Gastroesophageal sphincter (tissue), 4 donors: ENCODE results near the gene MAP4K2. TPM values are rescaled to one million over a fixed set of nuclear protein-coding genes. Genes with fewer than 3 reads are reported as not detected.

Experiments used
- ATAC-seq: fragments of 150-250 bp; one replicate; pipeline ENCODE4 v1.9.1; 2016; ENCODE audit warnings: mild to moderate bottlenecking, moderate library complexity
- H3K27ac ChIP-seq, 4 donors: fragments of 200-600 bp; sonication (generic) in 3 of 4; 1 replicate in 3 of 4; 2 replicates in 1 of 4; pipeline ENCODE4 v1.5.1; 2016 to 2019
- H3K27me3 ChIP-seq: fragments of 200-600 bp; sonication (generic); one replicate; pipeline ENCODE4 v1.5.1; 2019
- H3K36me3 ChIP-seq, 2 donors: fragments of 200-600 bp; sonication (generic); one replicate each; pipeline ENCODE4 v1.5.1; 2019; ENCODE audit warnings: control low read depth in 1 of 2
- H3K4me1 ChIP-seq, 3 donors: fragments of 200-600 bp; sonication (generic); 1 replicate in 2 of 3; 2 replicates in 1 of 3; pipeline ENCODE4 v1.5.1; 2016 to 2019; ENCODE audit warnings: control low read depth in 2 of 3
- H3K4me3 ChIP-seq, 2 donors: fragments of 200-600 bp; sonication (generic); one replicate each; pipeline ENCODE4 v1.5.1; 2019; ENCODE audit warnings: mild to moderate bottlenecking in 1 of 2, moderate library complexity in 1 of 2
- H3K9me3 ChIP-seq, 3 donors: fragments of 200-600 bp; sonication (generic); one replicate each; pipeline ENCODE4 v1.5.1; 2017 to 2019; ENCODE audit warnings: control low read depth in 2 of 3
- EP300 ChIP-seq: sonication (generic); formaldehyde crosslinking; IDR thresholded peaks from one replicate; pipeline ENCODE4 v1.6.1; 2017; ENCODE audit warnings: antibody characterized with exemption, mild to moderate bottlenecking
- POLR2A ChIP-seq, 2 donors: fragments of 450-650 bp; IDR thresholded peaks; one replicate each; pipeline ENCODE4 v1.6.1; 2017; ENCODE audit warnings: antibody characterized with exemption in 2 of 2, mild to moderate bottlenecking in 2 of 2, moderate library complexity in 1 of 2
- POLR2AphosphoS5 ChIP-seq: sonication (generic); formaldehyde crosslinking; IDR thresholded peaks from one replicate; pipeline ENCODE4 v1.6.1; 2017; ENCODE audit warnings: antibody characterized with exemption
- WGBS, 2 donors: methylation state at CpG; one replicate each; pipeline ENCODE4 v1.1.5; 2018; ENCODE audit warnings: low coverage in 1 of 2; 5-methylcytosine and 5-hydroxymethylcytosine counted together
- total RNA-seq, 4 donors: library from RNA; depleted of rRNA; stranded (reverse); fragments of >200 nt; gene quantifications; one replicate each; pipeline ENCODE4 v1.1.0, GENCODE V29; 2016
- TF ChIP-seq, protein P1 (sequence below), 4 experiments: fragments of 200-600 bp in 2 of 4; fragments of 450-650 bp in 2 of 4; sonication (generic) in 1 of 4; IDR thresholded peaks; one replicate each; pipeline ENCODE4 v1.5.1; 2017 to 2019; ENCODE audit warnings: antibody characterized with exemption in 4 of 4, mild to moderate bottlenecking in 2 of 4, moderate library complexity in 2 of 4

The MAP4K2 gene
- total RNA-seq, 4 donors from 2014 or later, result 17.6 to 24.0 (median 19.6) TPM

DNA sequence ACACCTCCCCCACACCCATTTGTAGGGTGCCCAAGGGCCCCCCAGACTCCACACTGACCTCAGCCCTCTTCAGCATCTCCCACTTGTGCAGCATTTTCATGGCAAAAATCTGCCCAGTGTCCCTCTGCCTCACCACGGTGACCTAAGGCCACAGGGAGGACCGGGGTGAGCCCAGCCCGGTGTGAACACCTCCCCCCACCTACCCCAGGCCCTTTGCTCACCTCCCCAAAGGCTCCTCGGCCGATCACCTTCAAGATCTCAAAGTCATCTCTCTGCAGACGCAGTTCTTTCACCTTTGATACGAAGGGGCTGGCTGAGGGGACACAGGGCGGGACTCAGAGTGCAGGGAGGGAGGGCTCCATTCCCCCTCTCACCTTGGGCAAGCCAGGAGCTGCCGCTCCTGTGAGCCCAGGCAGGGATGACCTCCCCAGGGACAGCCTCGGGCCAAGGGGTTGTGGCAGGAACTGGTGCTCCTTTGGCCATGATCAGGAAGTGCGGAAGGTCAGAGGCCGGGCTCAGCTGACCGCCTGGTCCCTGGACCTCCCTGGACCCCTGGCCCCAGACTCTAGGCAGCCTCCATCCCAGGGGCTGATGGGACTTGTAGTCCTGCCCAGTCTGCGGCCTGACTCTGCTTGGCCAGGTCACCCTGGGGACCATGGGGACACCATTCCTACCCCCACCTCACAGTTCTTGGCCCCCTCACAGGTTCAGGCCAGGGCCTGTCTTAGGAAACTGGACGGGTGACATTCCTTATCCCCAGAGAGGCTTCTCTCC lies 38.8 kb upstream of the MAP4K2 start:
- Histone ChIP-seq H3K9me3 (no peaks in the 10 kb centered on the region), H3K27me3 (peaks cover 6% of the 10 kb centered on the region), H3K4me3 (no peak overlapping the region), H3K4me1 (peaks cover 0 to 13% (median 0%) of the 10 kb centered on the region in 3 donors), H3K27ac (no peak overlapping the region), H3K36me3 (no peaks in the 10 kb centered on the region)
- 87 to 88% methylated on average over 3 to 6 of the region's 15 CpGs for WGBS, 2 donors
- no peak for ATAC-seq
- TF ChIP-seq, protein P1, sequence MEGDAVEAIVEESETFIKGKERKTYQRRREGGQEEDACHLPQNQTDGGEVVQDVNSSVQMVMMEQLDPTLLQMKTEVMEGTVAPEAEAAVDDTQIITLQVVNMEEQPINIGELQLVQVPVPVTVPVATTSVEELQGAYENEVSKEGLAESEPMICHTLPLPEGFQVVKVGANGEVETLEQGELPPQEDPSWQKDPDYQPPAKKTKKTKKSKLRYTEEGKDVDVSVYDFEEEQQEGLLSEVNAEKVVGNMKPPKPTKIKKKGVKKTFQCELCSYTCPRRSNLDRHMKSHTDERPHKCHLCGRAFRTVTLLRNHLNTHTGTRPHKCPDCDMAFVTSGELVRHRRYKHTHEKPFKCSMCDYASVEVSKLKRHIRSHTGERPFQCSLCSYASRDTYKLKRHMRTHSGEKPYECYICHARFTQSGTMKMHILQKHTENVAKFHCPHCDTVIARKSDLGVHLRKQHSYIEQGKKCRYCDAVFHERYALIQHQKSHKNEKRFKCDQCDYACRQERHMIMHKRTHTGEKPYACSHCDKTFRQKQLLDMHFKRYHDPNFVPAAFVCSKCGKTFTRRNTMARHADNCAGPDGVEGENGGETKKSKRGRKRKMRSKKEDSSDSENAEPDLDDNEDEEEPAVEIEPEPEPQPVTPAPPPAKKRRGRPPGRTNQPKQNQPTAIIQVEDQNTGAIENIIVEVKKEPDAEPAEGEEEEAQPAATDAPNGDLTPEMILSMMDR (IDR thresholded peaks at IDR 0.05), result no peak
- TF ChIP-seq EP300, result no peak
- no peak for TF ChIP-seq POLR2A (IDR thresholded peaks at IDR 0.05)
- no peak for TF ChIP-seq POLR2AphosphoS5

DNA sequence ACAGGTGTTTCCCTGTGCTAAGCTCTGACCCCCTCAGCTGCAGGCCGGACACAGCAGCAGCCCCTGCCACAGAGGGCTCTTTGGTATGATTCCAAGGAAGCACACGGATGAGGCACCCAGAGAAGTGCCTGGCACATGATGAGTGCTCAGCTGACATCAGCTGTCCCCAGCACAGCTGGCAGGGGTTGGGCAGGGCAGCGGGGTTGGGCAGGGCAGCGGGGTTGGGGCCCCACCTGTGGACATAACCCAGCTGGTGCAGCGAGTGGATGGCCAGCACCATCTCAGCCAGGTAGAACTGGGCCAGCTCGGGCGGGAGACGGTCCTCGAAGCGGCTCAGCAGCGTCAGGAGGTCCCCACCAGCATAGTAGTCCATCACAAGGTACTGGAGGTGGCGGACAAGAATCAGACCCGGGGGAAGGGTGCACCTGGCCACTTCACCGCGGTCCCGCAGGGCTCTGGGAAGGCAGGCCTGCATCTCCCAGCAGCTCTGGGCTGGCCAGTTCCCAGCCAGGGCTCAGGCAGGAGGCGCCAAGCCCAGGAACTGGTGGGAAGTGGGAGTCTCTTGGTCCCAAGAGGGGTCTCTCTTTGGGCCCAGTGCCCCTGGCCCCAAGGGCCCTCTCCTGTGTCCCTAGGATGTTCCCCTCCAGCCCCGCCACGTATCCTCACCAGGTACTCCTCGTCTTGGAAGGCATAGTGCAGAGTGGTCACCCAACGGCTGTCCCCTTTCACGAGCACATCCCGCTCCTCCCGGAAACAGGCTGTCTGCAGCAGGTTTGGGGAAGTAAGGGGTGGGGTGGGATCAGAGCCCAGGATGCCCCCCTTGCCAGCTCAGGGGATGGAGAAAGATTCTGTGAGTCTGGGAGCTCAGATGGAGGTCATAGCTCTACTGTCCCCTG lies 37.1 kb upstream of the MAP4K2 start:
- Histone ChIP-seq H3K4me1 (peaks cover 0 to 12% (median 0%) of the 10 kb centered on the region in 3 donors), H3K9me3 (no peaks in the 10 kb centered on the region), H3K27ac (no peak overlapping the region), H3K36me3 (no peaks in the 10 kb centered on the region), H3K4me3 (no peak overlapping the region), H3K27me3 (peaks cover 6% of the 10 kb centered on the region)
- WGBS, 2 donors, result 75 to 83% methylated on average over 4 to 8 of the region's 24 CpGs
- TF ChIP-seq POLR2A (IDR thresholded peaks at IDR 0.05) (no peak), EP300 (no peak), POLR2AphosphoS5 (no peak)
- TF ChIP-seq, protein P1 (IDR thresholded peaks at IDR 0.05), result no peak
- no peak for ATAC-seq

DNA sequence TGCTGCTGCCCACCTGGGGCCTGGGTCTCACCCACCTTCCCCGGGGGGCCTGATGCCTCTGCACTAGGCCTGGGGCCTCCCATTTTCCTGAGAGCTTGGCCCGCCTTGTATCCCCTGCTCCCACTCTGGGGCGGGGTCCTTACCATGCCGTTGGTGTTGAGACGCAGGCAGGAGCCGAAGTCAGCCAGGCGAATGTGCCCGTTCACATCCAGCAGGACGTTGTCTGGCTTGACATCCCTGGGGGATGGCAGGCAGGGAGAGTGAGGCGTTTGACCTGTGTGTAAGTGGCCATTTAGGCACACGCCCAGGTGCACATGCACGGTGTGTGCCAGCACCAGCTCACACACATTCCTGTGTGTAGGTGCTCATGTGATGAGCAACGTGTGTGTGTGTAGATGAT lies 36.3 kb upstream of the MAP4K2 start:
- WGBS, 2 donors, result 57% methylated on average over 1 of the region's 13 CpGs; no CpG with 5 or more reads in 1 of the 2 donors
- H3K27ac ChIP-seq, result no peak overlapping the region
- no peak for ATAC-seq

DNA sequence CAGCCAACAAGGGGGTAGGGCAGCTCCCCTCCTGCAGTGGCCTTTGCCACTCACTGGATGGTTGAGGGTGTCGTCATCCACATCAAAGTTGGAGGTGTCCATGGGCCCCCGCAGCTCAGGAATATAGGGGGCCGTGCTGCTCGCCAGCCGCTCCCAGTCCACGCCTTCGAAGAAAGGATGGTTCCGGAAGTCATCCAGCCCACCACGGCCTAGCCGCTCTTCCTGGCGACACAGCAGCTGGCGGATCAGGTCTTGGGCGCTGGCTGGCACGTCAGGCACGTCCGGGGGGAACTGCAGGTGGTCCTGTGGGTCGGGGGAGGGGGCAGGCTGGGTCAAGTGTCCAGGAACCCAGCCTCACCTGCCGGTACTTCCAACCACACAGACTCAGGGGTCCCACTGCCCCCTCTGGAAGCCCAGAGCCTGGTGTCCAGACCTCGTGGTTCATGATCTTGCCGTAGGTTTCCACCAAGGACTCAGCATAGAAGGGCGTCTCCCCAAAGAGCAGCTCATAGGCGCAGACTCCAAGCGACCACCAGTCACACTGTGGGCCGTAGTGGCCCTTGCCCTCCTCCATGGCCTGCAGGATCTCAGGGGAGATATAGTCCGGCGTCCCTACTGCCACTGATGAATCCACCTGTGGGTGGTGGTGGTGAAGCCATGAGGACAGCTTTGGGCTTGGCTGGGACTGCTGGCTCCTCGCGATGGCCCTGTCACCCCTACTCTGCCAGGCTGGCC lies 35.8 kb upstream of the MAP4K2 start:
- no peak for ATAC-seq
- Histone ChIP-seq H3K9me3 (no peaks in the 10 kb centered on the region), H3K27me3 (no peaks in the 10 kb centered on the region), H3K27ac (no peak overlapping the region), H3K4me1 (no peaks in the 10 kb centered on the region), H3K36me3 (no peaks in the 10 kb centered on the region), H3K4me3 (no peak overlapping the region)
- no CpG with 5 or more reads among the region's 28 CpGs for WGBS, 2 donors
- TF ChIP-seq, protein P1 (IDR thresholded peaks at IDR 0.05), result no peak
- TF ChIP-seq EP300 (no peak), POLR2A (IDR thresholded peaks at IDR 0.05) (no peak), POLR2AphosphoS5 (no peak)

More for the DNA sequence above, 36.3 kb upstream of the MAP4K2 start:
- no peaks in the 10 kb centered on the region for H3K36me3 ChIP-seq
- H3K9me3 ChIP-seq, result no peaks in the 10 kb centered on the region
- TF ChIP-seq EP300 (no peak), POLR2A (IDR thresholded peaks at IDR 0.05) (no peak), POLR2AphosphoS5 (no peak)
- TF ChIP-seq, protein P1 (IDR thresholded peaks at IDR 0.05), result no peak
- H3K4me1 ChIP-seq, result peaks cover 0 to 4% (median 0%) of the 10 kb centered on the region in 3 donors
- no peaks in the 10 kb centered on the region for H3K27me3 ChIP-seq
- no peak overlapping the region for H3K4me3 ChIP-seq
